Measurements from ENCODE around the gene ARL2BP. TPM values are rescaled to one million over a fixed set of nuclear protein-coding genes. Genes with fewer than 3 reads are reported as not detected.

The ARL2BP gene
- total and polyA plus RNA-seq, 9 of the 15 experiments (the other 6 are each of a cell fraction or from before 2014, with no cell fraction given), result 16.7 to 41.8 (median 27.2) TPM

DNA sequence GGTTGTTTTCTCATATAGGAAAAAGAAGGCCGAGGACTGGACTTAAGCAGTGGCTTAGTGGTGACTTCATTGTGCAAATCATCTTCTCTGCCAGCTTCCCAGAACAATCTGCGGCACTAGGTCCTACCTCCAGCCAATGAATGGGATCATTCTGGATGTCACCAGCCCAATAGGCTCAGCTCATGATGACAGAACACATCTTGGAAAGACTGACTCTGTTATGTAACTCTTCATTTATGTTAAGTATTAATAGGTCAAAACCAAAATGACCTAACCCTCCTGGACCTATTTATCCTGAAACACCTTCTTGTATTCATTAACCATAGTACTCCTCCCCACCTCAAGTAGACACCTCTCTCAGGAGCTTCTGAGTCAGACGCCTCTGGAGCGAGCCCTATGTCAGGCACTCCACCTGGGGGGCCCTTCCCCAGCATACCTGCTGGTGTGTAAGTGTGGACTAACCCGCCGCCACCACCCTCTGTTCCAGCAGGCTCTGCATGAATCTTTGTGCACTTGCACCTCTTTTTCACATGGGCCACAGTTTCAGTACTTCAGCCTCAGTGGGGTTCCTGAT, 7.2 kb downstream of the ARL2BP start (continued):
- no peak for TF ChIP-seq RAD21 (CRISPR knock-in tag; conservative IDR thresholded peaks at IDR 0.05 in 1 of 2, IDR thresholded peaks at IDR 0.05 in 1 of 2)

DNA sequence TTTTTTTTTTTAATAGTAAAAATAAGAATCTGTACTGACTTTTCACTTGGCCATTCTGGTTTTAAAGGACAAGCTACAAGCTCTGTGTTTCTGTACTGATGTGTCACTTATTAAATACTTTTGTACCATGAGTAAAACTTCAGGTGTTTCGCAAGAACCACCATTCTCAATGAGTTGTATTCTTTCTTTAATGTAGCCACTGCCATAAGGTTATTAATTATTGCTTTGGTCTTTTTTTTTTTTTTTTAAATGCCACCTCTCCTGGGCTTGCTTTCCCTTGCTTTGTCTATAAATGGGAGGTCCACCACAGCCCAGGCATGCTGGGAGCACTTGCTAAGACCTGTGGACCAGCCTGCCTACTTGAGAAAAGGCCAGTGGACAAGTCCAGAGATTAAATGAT, 8.4 kb downstream of the ARL2BP start:
- FAIRE-seq (no peak), ATAC-seq (no peak), DNase-seq (ENCODE audit: extremely low read depth in 1 of 4, low spot score in 3 of 4) (no peak)
- no TSS peak for BruUV-seq (replicated peaks)
- 96% methylated on average over 1 of the region's 1 CpG for WGBS (ENCODE audit: insufficient coverage, low coverage, missing lambda C conversion rate)
- no peak overlapping the region for H2AFZ ChIP-seq (ENCODE audit: low read depth, low read length)
- no peaks in the 10 kb centered on the region for H3K9me1 ChIP-seq (ENCODE audit: control insufficient read depth, insufficient read depth, low read length)
- H3K4me1 ChIP-seq (replicated peaks in 1 of 2; ENCODE audit: control insufficient read depth in 2 of 2, insufficient read depth in 2 of 2, low read length in 2 of 2), result peaks cover 3 to 13% of the 10 kb centered on the region in 2 experiments; a peak in 3 of 5 replicates
- intact Hi-C loops (cut with micrococcal nuclease), result no loop called here
- in situ Hi-C loops (cut with MboI), result no loop called here
- no peaks in the 10 kb centered on the region for H3K9me3 ChIP-seq (replicated peaks; ENCODE audit: control insufficient read depth, insufficient read depth, low read depth, low read length)
- peak; percentile 79 for TF ChIP-seq CEBPB (tag; IDR thresholded peaks at IDR 0.05)
- TF ChIP-seq, protein P1, sequence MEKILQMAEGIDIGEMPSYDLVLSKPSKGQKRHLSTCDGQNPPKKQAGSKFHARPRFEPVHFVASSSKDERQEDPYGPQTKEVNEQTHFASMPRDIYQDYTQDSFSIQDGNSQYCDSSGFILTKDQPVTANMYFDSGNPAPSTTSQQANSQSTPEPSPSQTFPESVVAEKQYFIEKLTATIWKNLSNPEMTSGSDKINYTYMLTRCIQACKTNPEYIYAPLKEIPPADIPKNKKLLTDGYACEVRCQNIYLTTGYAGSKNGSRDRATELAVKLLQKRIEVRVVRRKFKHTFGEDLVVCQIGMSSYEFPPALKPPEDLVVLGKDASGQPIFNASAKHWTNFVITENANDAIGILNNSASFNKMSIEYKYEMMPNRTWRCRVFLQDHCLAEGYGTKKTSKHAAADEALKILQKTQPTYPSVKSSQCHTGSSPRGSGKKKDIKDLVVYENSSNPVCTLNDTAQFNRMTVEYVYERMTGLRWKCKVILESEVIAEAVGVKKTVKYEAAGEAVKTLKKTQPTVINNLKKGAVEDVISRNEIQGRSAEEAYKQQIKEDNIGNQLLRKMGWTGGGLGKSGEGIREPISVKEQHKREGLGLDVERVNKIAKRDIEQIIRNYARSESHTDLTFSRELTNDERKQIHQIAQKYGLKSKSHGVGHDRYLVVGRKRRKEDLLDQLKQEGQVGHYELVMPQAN (IDR thresholded peaks at IDR 0.05; ENCODE audit: borderline replicate concordance), result no peak
- no peak for TF ChIP-seq MTA1 (IDR thresholded peaks at IDR 0.05; ENCODE audit: borderline replicate concordance)
- no peak for TF ChIP-seq KLF1 (tag; IDR thresholded peaks at IDR 0.05)
- no peak for TF ChIP-seq NFATC3 (IDR thresholded peaks at IDR 0.05)
- TF ChIP-seq, protein P2, sequence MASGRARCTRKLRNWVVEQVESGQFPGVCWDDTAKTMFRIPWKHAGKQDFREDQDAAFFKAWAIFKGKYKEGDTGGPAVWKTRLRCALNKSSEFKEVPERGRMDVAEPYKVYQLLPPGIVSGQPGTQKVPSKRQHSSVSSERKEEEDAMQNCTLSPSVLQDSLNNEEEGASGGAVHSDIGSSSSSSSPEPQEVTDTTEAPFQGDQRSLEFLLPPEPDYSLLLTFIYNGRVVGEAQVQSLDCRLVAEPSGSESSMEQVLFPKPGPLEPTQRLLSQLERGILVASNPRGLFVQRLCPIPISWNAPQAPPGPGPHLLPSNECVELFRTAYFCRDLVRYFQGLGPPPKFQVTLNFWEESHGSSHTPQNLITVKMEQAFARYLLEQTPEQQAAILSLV (tag; IDR thresholded peaks at IDR 0.05), result no peak
- TF ChIP-seq, protein P3, sequence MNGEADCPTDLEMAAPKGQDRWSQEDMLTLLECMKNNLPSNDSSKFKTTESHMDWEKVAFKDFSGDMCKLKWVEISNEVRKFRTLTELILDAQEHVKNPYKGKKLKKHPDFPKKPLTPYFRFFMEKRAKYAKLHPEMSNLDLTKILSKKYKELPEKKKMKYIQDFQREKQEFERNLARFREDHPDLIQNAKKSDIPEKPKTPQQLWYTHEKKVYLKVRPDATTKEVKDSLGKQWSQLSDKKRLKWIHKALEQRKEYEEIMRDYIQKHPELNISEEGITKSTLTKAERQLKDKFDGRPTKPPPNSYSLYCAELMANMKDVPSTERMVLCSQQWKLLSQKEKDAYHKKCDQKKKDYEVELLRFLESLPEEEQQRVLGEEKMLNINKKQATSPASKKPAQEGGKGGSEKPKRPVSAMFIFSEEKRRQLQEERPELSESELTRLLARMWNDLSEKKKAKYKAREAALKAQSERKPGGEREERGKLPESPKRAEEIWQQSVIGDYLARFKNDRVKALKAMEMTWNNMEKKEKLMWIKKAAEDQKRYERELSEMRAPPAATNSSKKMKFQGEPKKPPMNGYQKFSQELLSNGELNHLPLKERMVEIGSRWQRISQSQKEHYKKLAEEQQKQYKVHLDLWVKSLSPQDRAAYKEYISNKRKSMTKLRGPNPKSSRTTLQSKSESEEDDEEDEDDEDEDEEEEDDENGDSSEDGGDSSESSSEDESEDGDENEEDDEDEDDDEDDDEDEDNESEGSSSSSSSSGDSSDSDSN (IDR thresholded peaks at IDR 0.05; ENCODE audit: borderline replicate concordance in 1 of 2, low read depth in 2 of 2, low read length in 2 of 2), result no peak
- TF ChIP-seq CEBPG (CRISPR knock-in tag; IDR thresholded peaks at IDR 0.05), result no peak
- peak; percentile 33 to 35; a peak in 3 of 4 replicates for TF ChIP-seq CEBPG (tag; conservative IDR thresholded peaks at IDR 0.05 in 1 of 2, IDR thresholded peaks at IDR 0.05 in 1 of 2)
- TF ChIP-seq E2F3 (CRISPR knock-in tag; IDR thresholded peaks at IDR 0.05), result no peak
- POLR2A ChIA-PET, result interaction anchor here (1.0 kb wide), 1 partner anchor 15 kb away, joined by 4 read pairs; no protein-coding TSS in a partner anchor
- no peaks in the 10 kb centered on the region for H3K79me2 ChIP-seq (ENCODE audit: control insufficient read depth, insufficient read depth, low read length)
- H4K20me1 ChIP-seq (replicated peaks; ENCODE audit: control insufficient read depth, insufficient read depth, low read length), result no peaks in the 10 kb centered on the region
- no peak overlapping the region for H3K4me2 ChIP-seq (ENCODE audit: insufficient read depth, low read length)
- no peak overlapping the region for H3K9ac ChIP-seq (ENCODE audit: insufficient read depth in 1 of 2, low read depth in 2 of 2, low read length in 2 of 2)
- no peaks in the 10 kb centered on the region for H3K27me3 ChIP-seq (ENCODE audit: control insufficient read depth in 2 of 2, insufficient read depth in 2 of 2, low read length in 2 of 2)
- H3K27ac ChIP-seq (ENCODE audit: extremely low read depth, low read depth, low read length), result no peak overlapping the region
- no peak overlapping the region for H3K4me3 ChIP-seq
- CTCF ChIA-PET (ENCODE audit: low intra/inter-chr PET ratio), result no interaction called here
- peaks cover 23% of the 10 kb centered on the region; the same call in 2 of the 3 replicates for H3K36me3 ChIP-seq (ENCODE audit: control insufficient read depth, insufficient read depth, low read length)

Data from K562 (cell line).